ENCODE results near the gene CENPT.

GRCh38 chr16:67869653-67870052, 22.2 kb upstream of the CENPT start:
- TF ChIP-seq, protein P1, sequence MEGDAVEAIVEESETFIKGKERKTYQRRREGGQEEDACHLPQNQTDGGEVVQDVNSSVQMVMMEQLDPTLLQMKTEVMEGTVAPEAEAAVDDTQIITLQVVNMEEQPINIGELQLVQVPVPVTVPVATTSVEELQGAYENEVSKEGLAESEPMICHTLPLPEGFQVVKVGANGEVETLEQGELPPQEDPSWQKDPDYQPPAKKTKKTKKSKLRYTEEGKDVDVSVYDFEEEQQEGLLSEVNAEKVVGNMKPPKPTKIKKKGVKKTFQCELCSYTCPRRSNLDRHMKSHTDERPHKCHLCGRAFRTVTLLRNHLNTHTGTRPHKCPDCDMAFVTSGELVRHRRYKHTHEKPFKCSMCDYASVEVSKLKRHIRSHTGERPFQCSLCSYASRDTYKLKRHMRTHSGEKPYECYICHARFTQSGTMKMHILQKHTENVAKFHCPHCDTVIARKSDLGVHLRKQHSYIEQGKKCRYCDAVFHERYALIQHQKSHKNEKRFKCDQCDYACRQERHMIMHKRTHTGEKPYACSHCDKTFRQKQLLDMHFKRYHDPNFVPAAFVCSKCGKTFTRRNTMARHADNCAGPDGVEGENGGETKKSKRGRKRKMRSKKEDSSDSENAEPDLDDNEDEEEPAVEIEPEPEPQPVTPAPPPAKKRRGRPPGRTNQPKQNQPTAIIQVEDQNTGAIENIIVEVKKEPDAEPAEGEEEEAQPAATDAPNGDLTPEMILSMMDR (IDR thresholded peaks at IDR 0.05) = no peak
- TF ChIP-seq POLR2A (IDR thresholded peaks at IDR 0.05) = no peak

All from lower leg skin (tissue), 3 donors.